HuH-7 (cell line): ENCODE measurements around the gene FMN1.

Experiments used
- DNase-seq: peaks from one replicate; pipeline ENCODE4 v3.0.0; 2011; ENCODE audit warnings: low spot score

The FMN1 gene

DNA sequence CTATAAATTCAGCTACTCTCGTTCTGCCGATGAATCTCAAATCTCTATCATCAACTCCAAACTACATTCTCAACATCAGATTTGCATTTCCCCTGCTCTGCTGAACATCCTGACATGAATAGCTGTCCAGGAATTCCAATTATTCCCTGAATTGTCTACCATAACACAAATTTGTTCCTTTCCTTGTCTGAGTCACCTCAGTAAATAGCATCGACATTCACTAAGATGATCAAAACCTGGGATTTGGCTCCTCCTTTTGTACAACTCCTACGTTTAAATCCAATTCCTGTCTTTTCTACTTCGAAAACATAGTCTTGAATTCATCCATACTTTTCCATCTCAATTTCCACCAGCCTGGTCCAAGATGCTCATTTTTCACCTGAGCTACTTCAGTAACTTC is 369.7 kb downstream of the FMN1 start:
- DNase-seq = no peak

DNA sequence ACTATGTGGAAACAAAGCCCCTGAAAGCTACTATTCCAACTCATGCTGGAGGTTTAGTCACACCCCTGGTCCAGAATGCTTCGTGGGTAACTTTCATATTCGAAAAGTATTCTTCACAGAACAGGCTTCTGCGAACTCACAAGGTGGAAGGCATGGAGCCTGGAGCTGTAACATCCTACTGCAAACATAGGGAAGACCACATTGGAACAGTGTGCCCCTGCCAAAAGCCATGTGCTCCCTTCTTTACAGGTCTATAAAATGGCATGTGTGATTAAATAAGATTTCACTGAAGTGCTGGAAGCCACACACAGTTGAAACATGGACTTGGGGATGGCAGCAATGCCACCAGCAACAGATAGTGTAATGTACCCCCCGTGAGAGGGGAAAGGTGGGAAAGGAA is 370.8 kb downstream of the FMN1 start:
- no peak for DNase-seq

- DNase-seq = no peak
Measured at GRCh38 chr15:32822739-32823138, 371.8 kb downstream of the FMN1 start.

DNA sequence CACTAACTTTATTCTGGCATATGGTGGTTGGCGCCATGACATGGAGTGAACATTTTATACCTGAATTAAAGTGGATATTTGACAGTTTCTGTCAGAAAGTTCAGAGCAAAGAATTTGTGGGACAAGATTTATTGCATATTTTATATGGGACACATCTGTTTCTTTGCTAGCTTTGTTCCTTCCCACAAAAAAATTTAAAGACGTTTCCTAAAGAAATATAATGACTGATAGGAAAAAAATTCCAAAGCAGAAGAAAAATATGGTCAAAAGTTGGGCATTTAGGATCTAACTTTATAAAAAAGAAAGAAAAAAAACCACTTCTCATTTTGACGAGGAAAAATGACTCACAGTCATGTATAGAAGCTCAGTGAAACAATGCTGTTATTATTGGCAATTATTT is 375.1 kb downstream of the FMN1 start:
- no peak for DNase-seq

GRCh38 chr15:32818758-32819447 is 375.6 kb downstream of the FMN1 start:
- DNase-seq = no peak

DNA sequence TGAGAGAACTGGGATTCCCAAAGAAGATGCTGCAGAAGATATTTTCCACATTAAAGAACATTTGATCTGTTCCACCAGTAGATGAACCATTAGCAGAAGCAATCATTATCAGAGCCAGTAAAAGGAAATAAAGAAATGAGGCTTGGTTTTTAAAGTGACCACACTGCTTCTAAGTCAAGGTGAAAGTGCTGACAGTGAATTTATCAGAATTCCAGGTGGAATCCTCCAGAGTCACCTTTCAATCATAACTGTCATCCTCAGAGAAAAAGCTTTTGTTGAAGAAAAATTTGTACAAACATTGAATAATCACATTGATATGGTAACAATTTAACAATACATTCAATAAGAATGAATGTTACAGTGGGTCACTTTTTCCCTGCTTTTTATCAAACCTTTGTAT is 376.9 kb downstream of the FMN1 start:
- no peak for DNase-seq

- no peak for DNase-seq
Measured at GRCh38 chr15:32807331-32807730, 387.2 kb downstream of the FMN1 start.

DNA sequence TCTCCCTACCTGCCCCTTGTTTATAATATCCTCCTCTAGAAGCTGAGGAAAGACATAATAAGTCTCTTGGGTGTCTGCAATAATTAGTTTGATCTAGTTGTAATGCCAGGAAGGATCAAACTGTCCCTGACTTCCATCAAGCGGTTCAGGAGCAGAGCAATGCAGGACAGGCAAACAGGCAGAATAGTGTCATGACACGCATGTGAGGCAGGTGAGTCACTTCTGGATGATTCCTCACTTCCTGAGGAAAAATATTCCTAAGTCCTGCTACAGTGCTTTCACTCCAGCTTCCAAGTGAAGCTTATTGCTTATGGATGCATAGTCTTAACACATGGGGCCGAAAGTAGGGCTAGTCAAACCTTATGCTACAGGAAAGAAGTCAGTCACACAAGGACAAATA is 390.9 kb downstream of the FMN1 start:
- DNase-seq = no peak

DNA sequence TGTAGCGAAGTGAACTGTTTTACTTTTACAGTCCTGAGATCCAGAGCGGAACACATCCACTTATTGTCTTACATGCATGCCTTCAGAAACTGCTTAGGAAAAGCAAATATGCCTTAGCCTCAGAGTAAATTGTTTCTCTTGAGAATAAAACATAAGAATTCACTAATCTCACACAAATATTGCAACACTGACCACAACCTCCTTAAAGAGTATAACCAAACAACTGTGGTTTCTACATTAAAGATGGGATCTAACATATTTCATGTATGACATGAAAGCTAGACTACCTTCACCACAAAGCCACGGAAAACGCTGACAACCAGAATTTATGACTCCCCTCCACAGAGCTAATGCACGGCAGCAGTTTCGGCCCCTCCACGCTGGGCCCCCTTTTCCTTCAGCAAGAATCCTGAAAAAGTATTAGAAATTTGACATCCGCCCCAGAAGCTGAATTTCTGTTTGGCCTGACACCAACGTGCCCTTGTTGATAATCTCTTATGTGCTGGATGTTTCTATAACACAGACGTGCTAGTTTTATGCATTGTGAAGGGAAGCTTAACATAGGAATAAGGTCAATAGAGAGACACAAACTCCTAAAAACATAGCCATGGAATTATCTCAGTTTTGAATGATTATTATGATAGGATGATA is 392.1 kb downstream of the FMN1 start:
- no peak for DNase-seq

GRCh38 chr15:32799936-32800535 is 394.5 kb downstream of the FMN1 start:
- DNase-seq = no peak

GRCh38 chr15:32796856-32797255 is 397.7 kb downstream of the FMN1 start:
- DNase-seq = no peak

- DNase-seq = no peak
Measured at GRCh38 chr15:32794973-32795372, 399.5 kb downstream of the FMN1 start.

DNA sequence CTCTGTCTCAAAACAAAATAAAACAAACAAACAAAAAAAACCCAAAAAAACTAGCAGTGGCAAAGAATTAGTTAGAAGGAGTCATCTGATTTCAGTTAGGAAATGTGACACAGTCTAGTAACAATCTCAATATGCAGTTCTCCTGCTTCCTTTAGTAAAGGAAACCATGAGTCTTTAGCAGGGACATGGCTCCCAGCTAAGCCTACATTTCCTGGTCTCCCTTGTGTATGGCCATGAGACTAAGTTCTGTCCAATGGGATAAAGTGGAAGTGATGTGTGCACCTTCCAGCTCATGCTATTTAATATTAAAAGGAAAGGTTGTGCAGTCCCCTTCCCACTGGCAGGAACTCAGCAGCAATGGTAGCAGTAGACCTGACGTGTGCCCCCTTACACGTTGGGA is 402.1 kb downstream of the FMN1 start:
- no peak for DNase-seq

GRCh38 chr15:32790352-32790999 is 404.0 kb downstream of the FMN1 start:
- no peak for DNase-seq

DNA sequence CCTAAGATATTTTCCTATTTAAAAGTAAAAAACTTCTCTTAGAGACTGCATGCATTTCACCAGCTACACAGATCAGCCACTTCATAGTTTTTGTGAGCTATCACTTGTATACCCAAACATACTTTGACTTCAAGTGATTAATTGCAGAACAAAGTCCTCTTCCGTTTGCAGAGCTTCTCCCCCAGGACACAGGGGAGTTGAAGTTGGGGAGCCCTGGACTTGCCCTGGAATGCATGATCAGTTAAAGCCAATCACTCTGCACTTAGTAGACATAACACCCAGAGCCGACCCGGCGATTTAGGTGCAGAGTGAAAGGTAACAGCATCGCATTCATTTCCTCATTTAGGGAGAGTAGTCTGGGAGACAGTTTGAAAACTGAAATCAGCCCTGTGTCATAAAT is 406.6 kb downstream of the FMN1 start:
- DNase-seq = no peak

GRCh38 chr15:32786906-32787305 is 407.6 kb downstream of the FMN1 start:
- DNase-seq = no peak

- DNase-seq = no peak
Measured at GRCh38 chr15:32784581-32784980, 409.9 kb downstream of the FMN1 start.

DNA sequence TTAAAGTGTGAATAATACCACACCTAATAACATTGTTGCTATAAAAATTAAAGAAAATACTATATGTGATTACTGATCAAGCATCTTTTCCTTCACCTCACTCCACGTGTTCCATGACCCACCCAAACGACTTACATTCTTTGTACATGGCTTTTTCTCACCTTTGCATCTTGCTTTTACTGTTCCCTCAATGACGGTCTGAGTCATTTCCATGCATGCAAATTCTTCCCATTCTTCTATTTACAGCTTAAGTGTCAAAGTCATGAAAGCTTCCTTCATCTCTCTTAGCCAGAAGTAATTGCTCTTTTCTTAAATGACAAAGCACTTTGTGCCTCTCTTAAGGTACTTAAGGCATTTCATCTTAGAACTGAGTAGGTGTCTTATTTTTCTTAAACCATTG is 412.7 kb downstream of the FMN1 start:
- DNase-seq = no peak

- DNase-seq = no peak
Measured at GRCh38 chr15:32778391-32779176, 415.9 kb downstream of the FMN1 start.

DNA sequence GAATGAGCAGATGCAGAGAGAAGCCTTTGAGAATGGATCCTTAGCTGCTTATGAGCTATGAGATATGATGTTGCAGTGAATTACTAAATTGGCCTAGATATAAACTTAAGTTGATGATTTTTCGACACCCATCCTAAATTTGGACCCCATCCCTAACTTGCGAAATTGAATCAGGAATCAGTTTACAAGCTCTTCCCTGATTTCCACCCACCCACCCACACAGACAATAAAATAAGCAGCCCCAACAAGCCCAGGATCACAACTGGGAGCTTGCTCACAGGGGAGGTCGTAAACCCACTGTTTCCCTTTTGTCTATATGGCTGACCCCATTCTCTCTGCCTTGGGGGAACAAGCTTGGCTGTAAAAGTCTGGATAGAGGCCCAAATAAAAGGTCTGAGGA is 419.4 kb downstream of the FMN1 start:
- DNase-seq = no peak

DNA sequence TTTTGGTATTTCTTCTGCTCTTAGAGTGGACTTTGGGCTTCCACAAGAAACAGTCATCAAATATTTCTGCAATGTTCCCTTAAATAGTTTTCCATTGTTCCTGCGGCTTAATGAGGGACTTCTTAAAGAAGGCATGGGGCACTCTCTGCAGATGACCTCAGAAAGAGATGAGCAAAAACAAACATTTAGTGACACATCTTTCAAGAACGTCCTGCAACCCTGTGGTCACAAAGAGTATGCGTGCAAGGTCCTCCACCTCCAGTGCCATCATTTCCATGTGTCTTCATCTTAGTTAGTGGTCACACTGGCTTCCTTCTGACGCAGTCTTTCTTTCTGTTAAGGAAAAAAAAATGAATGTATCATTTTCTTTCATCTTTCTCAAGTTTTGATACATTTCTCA is 420.5 kb downstream of the FMN1 start:
- DNase-seq = no peak

DNA sequence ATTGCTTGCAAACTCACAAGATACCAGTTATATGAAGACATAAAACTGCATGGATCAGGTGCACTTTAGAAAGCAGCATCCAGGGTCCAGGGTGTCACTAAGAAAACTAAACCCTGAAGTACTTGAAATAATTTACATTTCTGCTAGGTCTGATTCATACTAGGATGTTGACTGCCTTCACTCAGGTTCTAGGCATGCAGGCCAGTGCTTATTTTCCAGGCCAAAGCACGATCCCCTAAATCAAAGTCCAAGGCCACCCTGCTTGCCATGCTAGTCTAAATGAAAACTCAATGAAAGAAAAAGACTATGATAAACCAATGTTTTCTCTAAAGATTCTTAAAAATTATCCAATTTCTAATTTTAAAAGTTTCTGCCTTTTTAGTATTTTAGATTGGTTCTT is 427.3 kb downstream of the FMN1 start:
- DNase-seq = no peak
